Esophagus squamous epithelium (tissue), 5 donors: ENCODE measurements around the gene SDF4. TPM values are rescaled to one million over a fixed set of nuclear protein-coding genes. Genes with fewer than 3 reads are reported as not detected.

ENCODE experiments used
- DNase-seq: peaks from one replicate; lab custom pipeline; 2025; lab: John Stamatoyannopoulos, UW
- H3K27ac ChIP-seq, 4 donors: fragments of 200-600 bp; sonication (generic); one replicate each; pipeline ENCODE4 v1.5.1; 2016 to 2019; ENCODE audit warnings: mild to moderate bottlenecking in 1 of 4
- H3K27me3 ChIP-seq, 4 donors: fragments of 200-600 bp; sonication (generic); 1 replicate in 3 of 4; 2 replicates in 1 of 4; pipeline versions ENCODE4 v1.5.1 to v1.6.0; 2017 to 2021; ENCODE audit warnings: antibody characterized with exemption in 1 of 4
- H3K36me3 ChIP-seq, 3 donors: fragments of 200-600 bp; sonication (generic); one replicate each; pipeline ENCODE4 v1.5.1; 2016 to 2019
- H3K4me1 ChIP-seq, 3 donors: fragments of 200-600 bp; sonication (generic); one replicate each; pipeline ENCODE4 v1.5.1; 2017 to 2019
- H3K4me3 ChIP-seq, 4 donors: fragments of 200-600 bp; sonication (generic); 1 replicate in 3 of 4; 2 replicates in 1 of 4; pipeline ENCODE4 v1.5.1; 2016 to 2019; ENCODE audit warnings: mild to moderate bottlenecking in 2 of 4, moderate library complexity in 1 of 4
- H3K9me3 ChIP-seq, 3 donors: fragments of 200-600 bp; sonication (generic); one replicate each; pipeline ENCODE4 v1.5.1; 2016 to 2019
- POLR2A ChIP-seq, 4 donors: fragments of 450-650 bp; IDR thresholded peaks; one replicate each; pipeline ENCODE4 v1.6.1; 2017; ENCODE audit warnings: antibody characterized with exemption in 4 of 4, mild to moderate bottlenecking in 4 of 4, moderate library complexity in 3 of 4
- WGBS, 2 donors: methylation state at CpG; one replicate each; pipeline ENCODE4 v1.1.5; 2018; 5-methylcytosine and 5-hydroxymethylcytosine counted together
- intact Hi-C: fragments of 100-400 bp; cut with DNase I; formaldehyde crosslinking; loops from one replicate; pipeline ENCODE4 v1.15.0; 2022
- total RNA-seq, 4 donors: library from RNA; depleted of rRNA; stranded (reverse); fragments of >200 nt; gene quantifications; one replicate each; pipeline ENCODE4 v1.1.0, GENCODE V29; 2016
- TF ChIP-seq, protein P1 (sequence below), 6 experiments: fragments of 450-650 bp in 4 of 6; fragments of 200-600 bp in 2 of 6; sonication (generic) in 2 of 6; IDR thresholded peaks; one replicate each; pipeline ENCODE4 v1.5.1; 2016 to 2019; ENCODE audit warnings: antibody characterized with exemption in 6 of 6, mild to moderate bottlenecking in 4 of 6, moderate library complexity in 4 of 6
- donor health status: DM: yes; HTN: yes; CAD: no.

SDF4 gene
- total RNA-seq, 4 donors from 2014 or later = 65.0 to 75.4 (median 67.6) TPM

DNA sequence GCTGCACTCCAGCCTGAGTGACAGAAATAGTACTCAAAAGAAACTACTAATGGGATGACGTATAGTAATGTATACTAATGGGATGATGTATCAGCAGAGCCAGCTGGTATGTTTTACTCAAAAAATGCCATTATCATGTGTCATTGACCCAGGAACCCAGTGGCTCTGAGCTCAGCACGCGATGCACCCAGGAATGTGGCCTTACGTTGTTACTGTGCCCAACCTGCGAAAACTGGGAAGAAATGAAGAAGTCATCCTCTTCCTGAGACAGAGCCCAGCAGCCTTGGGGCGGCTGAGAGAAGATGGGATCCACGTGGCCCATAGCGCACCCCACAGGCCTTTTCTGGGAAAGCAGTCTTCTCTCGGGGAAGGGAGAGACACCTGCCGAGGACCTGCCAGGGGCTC is 33.1 kb upstream of the SDF4 start:
- Histone ChIP-seq H3K27me3 (no peaks in the 10 kb centered on the region), H3K4me1 (peaks cover 0 to 31% (median 0%) of the 10 kb centered on the region in 3 donors), H3K9me3 (no peaks in the 10 kb centered on the region), H3K4me3 (no peak overlapping the region), H3K27ac (no peak overlapping the region), H3K36me3 (peaks cover 15 to 92% (median 32%) of the 10 kb centered on the region in 3 donors)
- TF ChIP-seq POLR2A (IDR thresholded peaks at IDR 0.05) = no peak
- TF ChIP-seq, protein P1, sequence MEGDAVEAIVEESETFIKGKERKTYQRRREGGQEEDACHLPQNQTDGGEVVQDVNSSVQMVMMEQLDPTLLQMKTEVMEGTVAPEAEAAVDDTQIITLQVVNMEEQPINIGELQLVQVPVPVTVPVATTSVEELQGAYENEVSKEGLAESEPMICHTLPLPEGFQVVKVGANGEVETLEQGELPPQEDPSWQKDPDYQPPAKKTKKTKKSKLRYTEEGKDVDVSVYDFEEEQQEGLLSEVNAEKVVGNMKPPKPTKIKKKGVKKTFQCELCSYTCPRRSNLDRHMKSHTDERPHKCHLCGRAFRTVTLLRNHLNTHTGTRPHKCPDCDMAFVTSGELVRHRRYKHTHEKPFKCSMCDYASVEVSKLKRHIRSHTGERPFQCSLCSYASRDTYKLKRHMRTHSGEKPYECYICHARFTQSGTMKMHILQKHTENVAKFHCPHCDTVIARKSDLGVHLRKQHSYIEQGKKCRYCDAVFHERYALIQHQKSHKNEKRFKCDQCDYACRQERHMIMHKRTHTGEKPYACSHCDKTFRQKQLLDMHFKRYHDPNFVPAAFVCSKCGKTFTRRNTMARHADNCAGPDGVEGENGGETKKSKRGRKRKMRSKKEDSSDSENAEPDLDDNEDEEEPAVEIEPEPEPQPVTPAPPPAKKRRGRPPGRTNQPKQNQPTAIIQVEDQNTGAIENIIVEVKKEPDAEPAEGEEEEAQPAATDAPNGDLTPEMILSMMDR (IDR thresholded peaks at IDR 0.05) = peak in 1 of 6 experiments; percentile 30
- intact Hi-C loops = no loop called here
- no peak for DNase-seq
- WGBS, 2 donors = 73 to 79% methylated on average over 9 to 10 of the region's 10 CpGs

DNA sequence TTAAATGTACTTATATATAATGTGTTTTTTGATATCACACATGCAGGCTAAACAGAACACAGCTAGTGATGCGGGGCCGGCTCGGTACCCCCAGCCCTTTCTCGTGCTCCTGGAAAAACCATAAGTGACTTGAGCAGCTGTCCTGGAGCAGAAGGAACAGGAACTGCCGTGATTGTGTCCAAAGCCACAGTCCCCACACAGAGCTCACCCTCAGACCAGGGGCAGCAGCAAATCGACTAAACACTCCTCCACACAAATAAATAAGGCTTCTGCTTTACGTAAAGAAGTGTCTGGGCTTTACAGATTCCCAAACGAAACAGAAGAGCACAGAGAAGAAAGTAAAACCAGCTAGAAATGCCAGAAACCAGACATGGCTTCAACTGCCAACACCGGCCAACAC is 32.2 kb upstream of the SDF4 start:
- no peak overlapping the region for H3K27ac ChIP-seq
- H3K9me3 ChIP-seq = no peaks in the 10 kb centered on the region
- H3K4me1 ChIP-seq = peaks cover 0 to 34% (median under 1%) of the 10 kb centered on the region in 3 donors
- no peak for DNase-seq
- H3K27me3 ChIP-seq = no peaks in the 10 kb centered on the region
- TF ChIP-seq, protein P1 (IDR thresholded peaks at IDR 0.05) = no peak
- TF ChIP-seq POLR2A (IDR thresholded peaks at IDR 0.05) = no peak
- intact Hi-C loops = no loop called here
- peaks cover 15 to 100% (median 33%) of the 10 kb centered on the region in 3 donors for H3K36me3 ChIP-seq
- H3K4me3 ChIP-seq = no peak overlapping the region
- WGBS, 2 donors = 90 to 94% methylated on average over 8 to 9 of the region's 9 CpGs

DNA sequence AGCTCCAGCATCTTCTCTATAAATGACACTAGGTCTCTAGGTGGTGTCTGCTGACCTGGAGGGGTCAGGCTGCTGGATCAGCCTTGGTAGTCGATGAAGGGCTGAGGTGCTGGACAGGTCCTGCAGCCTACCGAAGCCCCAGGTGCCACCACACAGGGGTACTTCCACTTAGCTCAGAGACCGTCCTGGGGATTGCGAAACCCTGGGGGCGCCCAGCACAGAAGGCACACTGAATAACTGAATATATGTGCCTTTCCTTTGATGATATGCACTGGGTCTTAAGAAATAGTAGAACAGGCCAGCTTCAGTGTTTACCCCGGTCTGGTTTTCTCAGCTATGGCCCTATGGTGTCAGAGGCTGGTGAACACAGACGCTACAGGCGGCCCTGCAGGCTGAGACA is 31.0 kb upstream of the SDF4 start:
- Histone ChIP-seq H3K4me1 (peaks cover 7 to 40% (median 7%) of the 10 kb centered on the region in 3 donors), H3K4me3 (no peak overlapping the region), H3K27me3 (no peaks in the 10 kb centered on the region), H3K27ac (no peak overlapping the region), H3K36me3 (peaks cover 15 to 100% (median 33%) of the 10 kb centered on the region in 3 donors), H3K9me3 (no peaks in the 10 kb centered on the region)
- 75 to 91% methylated on average over 4 to 5 of the region's 8 CpGs for WGBS, 2 donors
- DNase-seq = no peak
- intact Hi-C loops = no loop called here
- TF ChIP-seq, protein P1 (IDR thresholded peaks at IDR 0.05) = no peak
- TF ChIP-seq POLR2A (IDR thresholded peaks at IDR 0.05) = no peak

DNA sequence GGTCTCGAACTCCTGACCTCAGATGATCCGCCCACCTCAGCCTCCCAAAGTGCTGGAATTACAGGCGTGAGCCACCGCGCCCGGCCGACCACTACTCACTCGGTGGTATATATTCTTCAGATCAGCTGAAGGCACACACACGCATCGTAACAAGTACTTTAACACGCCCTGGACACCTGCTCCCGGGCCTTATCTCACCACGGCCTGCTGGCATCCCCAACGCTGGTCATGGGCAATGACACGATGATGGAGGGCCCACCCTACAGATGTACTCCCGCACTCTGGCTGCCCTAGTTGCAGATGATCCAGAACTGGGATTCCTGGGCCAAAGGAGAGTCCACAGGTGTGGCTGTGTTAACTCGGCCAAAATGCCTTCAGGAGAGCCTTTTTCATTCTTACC is 30.3 kb upstream of the SDF4 start:
- Histone ChIP-seq H3K27me3 (no peaks in the 10 kb centered on the region), H3K36me3 (peaks cover 16 to 100% (median 27%) of the 10 kb centered on the region in 3 donors), H3K27ac (no peak overlapping the region), H3K4me1 (peaks cover 7 to 40% (median 7%) of the 10 kb centered on the region in 3 donors), H3K4me3 (no peak overlapping the region), H3K9me3 (no peaks in the 10 kb centered on the region)
- 95% methylated on average over 9 to 17 of the region's 17 CpGs for WGBS, 2 donors
- no peak for DNase-seq
- intact Hi-C loops = no loop called here
- TF ChIP-seq POLR2A (IDR thresholded peaks at IDR 0.05) = no peak
- TF ChIP-seq, protein P1 (IDR thresholded peaks at IDR 0.05) = no peak

DNA sequence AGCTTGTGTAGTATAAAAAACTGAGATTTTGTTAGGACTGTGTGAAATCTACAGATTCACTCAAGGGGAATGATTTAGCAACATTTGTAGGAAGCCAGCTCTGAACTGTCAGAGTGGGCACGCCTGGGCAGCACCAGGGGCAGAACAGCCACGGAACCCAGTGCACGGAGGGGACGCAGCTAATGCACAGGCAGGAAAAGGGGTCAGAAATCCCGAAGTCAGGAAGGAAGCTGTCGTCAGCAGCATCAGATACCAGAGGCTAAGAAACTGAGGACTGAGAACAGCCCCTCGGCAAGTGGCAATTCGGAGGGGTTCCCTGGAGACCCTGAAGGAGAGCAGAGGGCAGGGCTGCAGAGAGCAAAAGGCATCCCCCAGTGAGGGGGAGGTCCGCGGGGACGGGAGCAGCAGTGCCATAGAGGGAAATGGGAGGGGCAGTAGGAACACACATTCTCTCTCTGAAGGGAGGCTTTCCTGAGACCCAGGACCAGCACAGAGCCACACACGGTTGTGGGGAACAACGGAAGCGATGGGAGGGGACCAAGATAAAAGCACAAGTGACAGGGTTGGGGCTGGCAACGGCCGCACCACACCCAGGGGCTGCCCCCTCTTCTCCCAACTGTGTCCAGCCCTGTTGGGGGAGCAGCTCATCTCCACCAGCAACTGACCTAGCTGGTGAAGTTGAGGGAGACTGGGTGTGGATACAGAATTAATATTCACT is 29.2 kb upstream of the SDF4 start:
- DNase-seq = no peak
- 48 to 65% methylated on average over 13 to 14 of the region's 16 CpGs for WGBS, 2 donors
- peaks cover 18 to 100% (median 27%) of the 10 kb centered on the region in 3 donors for H3K36me3 ChIP-seq
- intact Hi-C loops = no loop called here
- TF ChIP-seq, protein P1 (IDR thresholded peaks at IDR 0.05) = no peak
- no peak for TF ChIP-seq POLR2A (IDR thresholded peaks at IDR 0.05)
- H3K27me3 ChIP-seq = no peaks in the 10 kb centered on the region
- H3K9me3 ChIP-seq = no peaks in the 10 kb centered on the region
- H3K4me3 ChIP-seq = no peak overlapping the region
- peaks cover 7 to 40% (median 7%) of the 10 kb centered on the region in 3 donors for H3K4me1 ChIP-seq
- no peak overlapping the region for H3K27ac ChIP-seq
